HCT116 (cell line): Measurements from ENCODE around the gene VPS41. TPM values are rescaled to one million over a fixed set of nuclear protein-coding genes. Genes with fewer than 3 reads are reported as not detected.

ENCODE experiments used
- ATAC-seq: fragments of 200-7000 bp; cut with Tn5 transposase; 2 replicates; pipeline ENCODE4 v1.9.1; 2020; ENCODE audit warnings: mild to moderate bottlenecking, moderate library complexity
- BruUV-seq: library from RNA; stranded (reverse); fragments of 400-500 nt; replicated peaks from 2 replicates; lab custom pipeline; 2021; lab: Mats Ljungman, UMichigan
- CTCF ChIA-PET: fragments of 300-600 bp; sonication (Branson Sonifier 250); formaldehyde crosslinking; loops from one replicate; lab custom pipeline; 2021; ENCODE audit warnings: antibody characterized with exemption; lab: Charles Lee
- POLR2A ChIA-PET: fragments of 300-600, 350-600 bp; sonication (Branson Sonifier 250); formaldehyde crosslinking; loops from one replicate; lab custom pipeline; 2021; ENCODE audit warnings: antibody characterized with exemption; lab: Charles Lee
- RAD21 ChIA-PET, 2 experiments: fragments of 300-600 bp; sonication (Branson Sonifier 250); formaldehyde crosslinking; loops; one replicate each; lab custom pipeline; 2023; ENCODE audit warnings: low total read pairs in 2 of 2; ENCODE audit not compliant: uncharacterized antibody in 2 of 2, unreplicated experiment in 2 of 2, low non-redundant PET in 1 of 2; lab: Charles Lee
- DNase-seq: peaks from one replicate; pipeline ENCODE4 v3.0.0-alpha.2; 2010; ENCODE audit warnings: low read depth, low spot score
- H2AFZ ChIP-seq: fragments of 200-600 bp; shearing (Covaris generic), sonication (generic); 2 replicates; pipeline ENCODE4 v1.6.1; 2017; ENCODE audit warnings: low read depth, mixed run types, mixed read lengths, antibody characterized with exemption, low read length; ENCODE audit not compliant: poor library complexity, severe bottlenecking
- H3K27ac ChIP-seq: 2 replicates; pipeline ENCODE4 v1.5.1; 2012; ENCODE audit warnings: low read depth, low read length
- H3K27me3 ChIP-seq: fragments of 200-600 bp; sonication (generic); 2 replicates; pipeline ENCODE4 v1.6.1; 2016; ENCODE audit warnings: mixed run types, low read length, mixed read lengths; ENCODE audit not compliant: insufficient read depth
- H3K36me3 ChIP-seq, 2 experiments: fragments of 200-500 bp in 1 of 2; fragments of 200-600 bp in 1 of 2; sonication (Bioruptor generic) in 1 of 2; sonication (generic) in 1 of 2; 2 replicates each; pipeline versions ENCODE4 v1.5.1 to v1.6.1; 2014 to 2016; ENCODE audit warnings: low read length in 2 of 2, inconsistent platforms in 1 of 2, mixed read lengths in 1 of 2, mixed run types in 1 of 2; ENCODE audit not compliant: insufficient read depth in 2 of 2, control insufficient read depth in 1 of 2
- H3K4me1 ChIP-seq, 2 experiments: fragments of 200-600 bp in 1 of 2; sonication (generic) in 1 of 2; 2 replicates each; pipeline versions ENCODE4 v1.5.1 to v1.6.1; 2012 to 2017; ENCODE audit warnings: low read length in 2 of 2, inconsistent platforms in 1 of 2, mild to moderate bottlenecking in 1 of 2, mixed read lengths in 1 of 2, mixed run types in 1 of 2, moderate library complexity in 1 of 2; ENCODE audit not compliant: insufficient read depth in 2 of 2, control insufficient read depth in 1 of 2
- H3K4me2 ChIP-seq: fragments of 200-600 bp; sonication (generic); 2 replicates; pipeline ENCODE4 v1.6.1; 2017; ENCODE audit warnings: mixed run types, low read length, mixed read lengths
- H3K4me3 ChIP-seq, 2 experiments: fragments of 200-600 bp in 1 of 2; sonication (generic) in 1 of 2; replicated peaks in 1 of 2; 2 replicates each; pipeline ENCODE4 v1.5.1; 2011 to 2016; ENCODE audit warnings: low read length in 2 of 2, control low read depth in 1 of 2, low read depth in 1 of 2, mild to moderate bottlenecking in 1 of 2, mixed read lengths in 1 of 2, mixed run types in 1 of 2
- H3K79me2 ChIP-seq: fragments of 200-600 bp; sonication (generic); 2 replicates; pipeline ENCODE4 v1.6.1; 2017; ENCODE audit warnings: mild to moderate bottlenecking, mixed run types, low read length, moderate library complexity, mixed read lengths; ENCODE audit not compliant: insufficient read depth
- H3K9ac ChIP-seq: fragments of 200-600 bp; sonication (generic); 2 replicates; pipeline ENCODE4 v1.6.1; 2016; ENCODE audit warnings: low read length, mixed read lengths
- H3K9me2 ChIP-seq: fragments of 200-600 bp; sonication (generic), shearing (Covaris generic); 2 replicates; pipeline ENCODE4 v1.6.1; 2017; ENCODE audit warnings: mixed run types, mild to moderate bottlenecking, moderate library complexity; ENCODE audit not compliant: insufficient read depth
- H3K9me3 ChIP-seq, 2 experiments: fragments of 200-500 bp in 1 of 2; fragments of 200-600 bp in 1 of 2; sonication (Bioruptor generic) in 1 of 2; sonication (generic) in 1 of 2; 2 replicates each; pipeline ENCODE4 v1.6.1; 2014 to 2017; ENCODE audit warnings: low read length in 2 of 2, mixed read lengths in 2 of 2, inconsistent platforms in 1 of 2, low read depth in 1 of 2, mild to moderate bottlenecking in 1 of 2, mixed run types in 1 of 2, moderate library complexity in 1 of 2; ENCODE audit not compliant: control insufficient read depth in 1 of 2, insufficient read depth in 1 of 2
- H4K20me1 ChIP-seq: fragments of 200-600 bp; sonication (generic), shearing (Covaris generic); 2 replicates; pipeline ENCODE4 v1.6.1; 2017; ENCODE audit warnings: mixed run types, mild to moderate bottlenecking, moderate library complexity; ENCODE audit not compliant: insufficient read depth
- CBX3 ChIP-seq: IDR thresholded peaks from 2 replicates; pipeline ENCODE4 v1.6.1; 2012; ENCODE audit warnings: low read depth
- CTCF ChIP-seq, 3 experiments: fragments of 200-600 bp in 1 of 3; sonication (generic) in 1 of 3; IDR thresholded peaks in 2 of 3; conservative IDR thresholded peaks in 1 of 3; 2 replicates each; pipeline ENCODE4 v1.5.1; 2012 to 2017; ENCODE audit warnings: low read depth in 2 of 3, low read length in 2 of 3, antibody characterized with exemption in 1 of 3, borderline replicate concordance in 1 of 3, control low read depth in 1 of 3, mild to moderate bottlenecking in 1 of 3, mixed read lengths in 1 of 3, mixed run types in 1 of 3, moderate library complexity in 1 of 3; ENCODE audit not compliant: insufficient read depth in 1 of 3
- EZH2 ChIP-seq: fragments of 200-600 bp; sonication (generic); IDR thresholded peaks from 2 replicates; pipeline ENCODE4 v1.6.1; 2017; ENCODE audit warnings: antibody characterized with exemption, mixed run types
- RAD21 ChIP-seq: IDR thresholded peaks from 2 replicates; pipeline ENCODE4 v1.6.1; 2012; ENCODE audit warnings: low read depth, mild to moderate bottlenecking
- REST ChIP-seq: IDR thresholded peaks from 2 replicates; pipeline ENCODE4 v1.6.1; 2012; ENCODE audit warnings: low read depth
- SIN3A ChIP-seq: IDR thresholded peaks from 2 replicates; pipeline ENCODE4 v1.6.1; 2012; ENCODE audit warnings: low read depth
- SRF ChIP-seq: IDR thresholded peaks from 2 replicates; pipeline ENCODE4 v1.6.1; 2012; ENCODE audit warnings: low read depth
- intact Hi-C: fragments of 100-400 bp; cut with micrococcal nuclease; formaldehyde crosslinking; loops from 2 replicates; pipeline ENCODE4 v1.10.0; 2022
- total RNA-seq: library from RNA; stranded (reverse); gene quantifications from one replicate; pipeline ENCODE4 v1.2.1, GENCODE V29; 2021; ENCODE audit not compliant: unreplicated experiment

The VPS41 gene
- total RNA-seq, 1 experiment from 2014 or later: 72.2 TPM

DNA sequence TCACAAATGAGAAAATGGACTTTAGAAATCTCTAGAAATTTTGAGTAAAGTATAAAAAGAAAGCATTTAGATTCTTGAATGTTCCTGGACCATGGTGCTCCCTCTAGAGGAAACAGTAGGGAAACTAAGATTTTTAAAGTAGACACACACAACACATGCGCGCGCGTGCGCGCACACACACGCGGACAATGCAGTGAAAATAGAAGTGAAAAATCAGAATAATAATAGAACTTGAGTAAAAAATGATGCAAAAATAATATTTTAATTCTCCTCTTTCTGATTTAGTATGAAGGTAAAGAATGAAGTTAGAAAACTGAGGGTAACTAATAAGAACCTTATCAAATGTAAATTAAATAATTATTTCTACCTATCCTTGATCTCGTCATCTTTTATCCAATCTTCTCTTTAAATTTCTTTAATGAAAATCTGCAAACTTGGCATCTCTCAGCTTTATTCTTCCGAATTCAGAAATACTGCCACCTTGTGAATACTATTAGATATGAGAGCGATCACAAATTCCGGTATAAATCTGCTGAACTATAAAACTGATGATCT is 160.9 kb downstream of the VPS41 start:
- Histone ChIP-seq H3K36me3 (no peaks in the 10 kb centered on the region; a peak in 1 of 4 replicates), H3K4me3 (no peak overlapping the region), H3K79me2 (no peaks in the 10 kb centered on the region), H3K9me2 (no peaks in the 10 kb centered on the region), H3K4me1 (no peaks in the 10 kb centered on the region), H2AFZ (no peak overlapping the region), H4K20me1 (no peaks in the 10 kb centered on the region), H3K27me3 (no peaks in the 10 kb centered on the region), H3K27ac (no peak overlapping the region), H3K9me3 (no peaks in the 10 kb centered on the region), H3K4me2 (no peak overlapping the region), H3K9ac (no peak overlapping the region)
- RAD21 ChIA-PET: no interaction called here
- ATAC-seq (peak; percentile 58; the same call in 1 of the 2 replicates), DNase-seq (no peak)
- intact Hi-C loops: no loop called here
- CTCF ChIA-PET: no interaction called here
- no TSS peak for BruUV-seq
- POLR2A ChIA-PET: no interaction called here
- no peak for TF ChIP-seq EZH2
- peak in 2 of 3 experiments; percentile 47 to 48; a peak in 4 of 6 replicates for TF ChIP-seq CTCF (IDR thresholded peaks at IDR 0.05 in 2 of 3, conservative IDR thresholded peaks at IDR 0.05 in 1 of 3; ENCODE audit: borderline replicate concordance in 1 of 3, insufficient read depth in 1 of 3, low read depth in 2 of 3, low read length in 2 of 3)
- no peak for TF ChIP-seq REST
- TF ChIP-seq RAD21: no peak
- no peak for TF ChIP-seq SIN3A
- TF ChIP-seq CBX3: no peak
- no peak for TF ChIP-seq SRF
